Measurements from ENCODE around the gene FBXO44.
"Not testable (repeated sequence)": the region's sequence is repeated elsewhere in the genome, so short reads cannot be mapped to it uniquely, and the experiment has no call there.

FBXO44 gene, protein sequence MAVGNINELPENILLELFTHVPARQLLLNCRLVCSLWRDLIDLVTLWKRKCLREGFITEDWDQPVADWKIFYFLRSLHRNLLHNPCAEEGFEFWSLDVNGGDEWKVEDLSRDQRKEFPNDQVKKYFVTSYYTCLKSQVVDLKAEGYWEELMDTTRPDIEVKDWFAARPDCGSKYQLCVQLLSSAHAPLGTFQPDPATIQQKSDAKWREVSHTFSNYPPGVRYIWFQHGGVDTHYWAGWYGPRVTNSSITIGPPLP

DNA sequence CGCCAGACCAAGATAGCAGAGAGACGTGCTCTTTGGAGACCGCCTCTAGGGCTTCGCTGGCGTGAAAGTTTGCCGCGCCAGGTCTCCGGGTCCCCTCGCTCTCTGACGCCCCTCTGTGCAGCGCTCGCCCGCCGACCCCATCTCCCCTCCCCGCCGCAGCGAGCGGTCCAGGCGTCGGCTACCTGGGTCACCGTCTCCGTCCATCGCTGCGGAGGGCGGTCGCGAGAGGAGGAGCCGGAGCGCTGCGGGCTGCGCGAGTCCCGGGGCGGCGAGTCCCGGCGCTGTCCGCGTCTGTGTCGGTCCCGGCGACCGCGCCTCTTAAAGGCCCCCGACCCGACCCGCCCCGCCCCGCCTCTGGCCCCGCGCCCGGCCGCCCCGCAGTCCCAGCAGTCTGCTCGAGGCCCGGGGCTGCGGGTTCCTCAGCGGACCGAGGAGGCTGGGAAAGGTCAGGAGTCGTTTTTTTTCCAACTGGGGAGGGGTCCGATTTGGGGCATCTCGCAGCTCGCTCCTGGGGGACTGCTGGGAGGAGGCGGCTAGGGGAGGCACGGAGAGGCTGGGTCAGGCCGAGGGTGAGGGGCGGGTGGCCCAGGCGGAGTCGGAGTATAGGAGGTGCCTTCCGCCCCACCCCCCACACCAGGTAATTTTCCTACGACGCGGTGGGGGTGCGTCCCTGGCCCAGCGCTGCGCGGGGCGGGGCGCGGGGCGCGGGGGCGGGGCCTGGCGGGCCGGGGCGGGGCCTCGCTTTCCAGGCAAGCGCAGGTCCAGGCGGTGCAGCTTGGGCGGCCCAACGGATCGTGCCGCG, at the start of gene FBXO44, which contains the start of gene FBXO2:
FBXO44 (plus strand) TSS at position 741 of the 802 bp plus-strand sequence. CDS start 959 bp downstream, outside the sequence.
FBXO2 (minus strand) TSS at position 293 of the 802 bp plus-strand sequence; CDS start at position 204, 89 bp downstream.
- DNase-seq, result no peak

DNA sequence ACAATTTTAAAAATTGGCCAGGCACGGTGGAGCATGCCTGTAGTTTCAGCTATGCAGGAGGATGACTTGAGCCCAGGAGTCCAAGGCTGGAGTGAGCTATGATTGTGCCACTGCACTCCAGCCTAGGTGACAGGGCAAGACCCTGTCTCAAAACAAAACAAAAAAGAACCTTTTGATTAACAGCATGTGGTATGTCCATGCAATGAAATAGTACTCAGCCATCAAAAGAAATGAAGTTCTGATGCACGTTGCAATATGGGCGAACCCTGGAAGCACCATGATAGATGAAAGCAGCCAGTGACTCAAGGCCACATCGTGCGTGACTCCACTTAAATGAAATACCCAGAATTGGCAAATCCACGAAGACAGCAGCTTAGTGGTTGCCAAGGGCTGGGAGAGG, 47.9 kb upstream of the FBXO44 start:
- no peak for DNase-seq

DNA sequence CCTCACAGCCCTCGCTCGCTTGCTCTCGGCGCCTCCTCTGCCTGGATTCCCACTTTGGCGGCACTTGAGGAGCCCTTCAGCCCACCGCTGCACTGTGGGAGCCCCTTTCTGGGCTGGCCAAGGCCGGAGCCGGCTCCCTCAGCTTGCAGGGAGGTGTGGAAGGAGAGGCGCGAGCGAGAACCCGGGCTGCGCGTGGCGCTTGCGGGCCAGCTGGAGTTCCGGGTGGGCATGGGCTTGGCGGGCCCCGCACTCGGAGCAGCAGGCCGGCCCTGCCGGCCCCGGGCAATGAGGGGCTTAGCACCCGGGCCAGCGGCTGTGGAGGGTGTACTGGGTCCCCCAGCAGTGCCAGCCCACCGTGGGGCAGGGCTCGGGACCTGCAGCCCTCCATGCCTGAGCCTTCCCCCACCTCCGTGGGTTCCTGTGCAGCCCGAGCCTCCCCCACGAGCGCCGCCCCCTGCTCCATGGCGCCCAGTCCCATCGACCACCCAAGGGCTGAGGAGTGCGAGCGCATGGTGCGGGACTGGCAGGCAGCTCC, 46.0 kb upstream of the FBXO44 start:
- not testable (repeated sequence) for DNase-seq

DNA sequence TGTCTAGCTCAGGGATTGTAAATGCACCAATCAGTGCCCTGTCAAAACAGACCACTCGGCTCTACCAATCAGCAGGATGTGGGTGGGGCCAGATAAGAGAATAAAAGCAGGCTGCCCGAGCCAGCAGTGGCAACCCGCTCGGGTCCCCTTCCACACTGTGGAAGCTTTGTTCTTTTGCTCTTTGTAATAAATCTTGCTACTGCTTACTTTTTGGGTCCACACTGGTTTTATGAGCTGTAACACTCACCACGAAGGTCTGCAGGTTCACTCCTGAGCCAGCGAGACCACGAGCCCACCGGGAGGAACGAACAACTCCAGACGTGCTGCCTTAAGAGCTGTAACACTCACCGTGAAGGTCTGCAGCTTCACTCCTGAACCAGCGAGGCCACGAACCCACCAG, 45.3 kb upstream of the FBXO44 start:
- not testable (repeated sequence) for DNase-seq

DNA sequence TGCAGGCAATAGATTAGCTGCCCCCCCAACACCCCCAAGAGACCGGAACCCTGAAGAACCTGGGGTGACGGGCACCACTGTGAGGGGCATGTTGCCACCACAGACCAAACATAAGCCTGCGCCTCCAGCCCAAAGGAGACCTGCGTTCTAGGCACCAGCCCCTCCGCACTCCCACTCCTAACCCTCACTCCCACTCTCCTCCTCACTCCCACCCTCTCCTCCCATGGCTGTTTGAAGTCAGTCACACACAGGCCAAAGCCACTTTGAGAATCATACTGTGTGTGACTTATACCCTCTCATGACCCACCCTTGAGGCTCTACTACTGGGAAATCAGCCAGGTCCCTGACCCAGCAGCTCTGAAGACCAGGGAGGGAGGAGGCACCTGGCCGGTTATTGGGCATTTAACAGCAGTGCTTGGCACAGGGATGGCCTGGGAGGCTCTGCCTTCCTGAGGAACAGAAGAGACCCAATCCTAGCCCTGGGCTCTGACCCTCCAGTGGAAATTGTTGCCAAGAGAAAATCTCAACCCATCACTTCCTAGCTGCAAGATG, 44.0 kb upstream of the FBXO44 start:
- DNase-seq, result no peak

DNA sequence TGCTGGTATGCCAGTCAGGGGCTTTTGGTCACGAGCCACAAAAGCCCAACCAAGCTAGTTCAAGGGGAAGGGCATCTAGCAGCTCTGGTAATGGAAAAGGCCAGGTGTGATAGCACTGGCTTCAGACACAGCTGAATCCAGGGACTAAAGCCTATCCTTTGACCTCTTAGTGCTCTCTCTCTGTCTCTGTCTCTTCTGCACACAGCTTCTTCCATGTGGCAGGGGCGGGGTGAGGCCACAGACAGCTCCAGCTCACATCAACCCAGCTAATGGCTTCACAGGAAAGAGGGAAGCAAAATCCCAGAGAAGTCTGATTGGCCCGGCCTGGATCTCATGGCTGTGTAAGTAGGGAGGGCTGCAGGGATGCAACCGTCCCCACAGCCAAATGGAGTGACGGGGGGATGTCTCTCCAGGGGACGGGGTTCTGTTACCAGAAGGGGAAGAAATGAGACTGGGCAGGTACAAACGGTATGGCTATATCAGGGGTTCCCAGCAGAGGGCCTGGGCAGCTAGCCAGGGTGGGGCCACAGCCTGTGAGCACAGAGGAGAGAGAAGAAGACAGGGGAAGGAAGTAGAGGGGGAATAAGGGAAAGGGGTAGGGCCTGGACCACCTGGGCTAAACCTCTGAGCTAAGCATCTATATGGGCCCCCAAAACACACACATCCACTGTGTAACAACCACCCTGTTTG, 42.9 kb upstream of the FBXO44 start:
- no peak for DNase-seq

DNA sequence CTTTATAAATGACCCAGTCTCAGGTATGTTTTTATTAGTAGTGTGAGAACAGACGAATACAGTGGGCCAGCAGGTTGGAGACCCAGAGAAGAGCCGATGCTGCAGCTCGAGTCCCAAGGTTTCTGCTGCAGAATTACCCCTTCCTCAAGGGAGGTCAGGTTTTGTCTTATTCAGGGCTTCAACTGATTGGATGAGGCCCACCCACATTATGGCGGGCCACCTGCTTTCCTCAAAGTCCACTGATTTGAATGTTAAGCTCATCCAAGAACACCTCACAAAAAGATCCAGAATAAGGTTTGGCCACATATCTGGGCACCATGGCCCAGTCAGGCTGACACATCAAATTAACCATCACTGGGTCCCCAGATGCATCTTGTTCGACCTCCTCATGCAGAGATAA, 41.3 kb upstream of the FBXO44 start:
- no peak for DNase-seq

DNA sequence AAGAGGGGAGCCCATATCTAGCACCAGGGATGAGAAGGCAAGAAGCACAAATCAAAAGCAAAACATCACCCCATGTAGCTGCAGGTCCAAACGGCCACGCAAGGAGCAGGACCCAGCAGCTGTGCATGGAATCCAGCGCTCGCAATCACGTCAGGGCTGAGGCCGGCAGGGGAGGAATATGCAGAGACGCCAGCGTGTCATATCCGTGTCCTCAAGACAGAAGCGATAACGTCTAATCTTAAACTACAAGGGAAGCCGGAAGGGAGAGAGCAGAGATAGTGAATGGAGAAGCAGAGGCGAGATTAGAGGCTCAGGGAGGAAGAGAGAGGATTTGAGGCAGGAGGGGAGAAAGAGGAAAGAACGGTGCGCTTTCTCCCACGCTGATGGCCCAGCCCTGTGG, 39.6 kb upstream of the FBXO44 start:
- no peak for DNase-seq

DNA sequence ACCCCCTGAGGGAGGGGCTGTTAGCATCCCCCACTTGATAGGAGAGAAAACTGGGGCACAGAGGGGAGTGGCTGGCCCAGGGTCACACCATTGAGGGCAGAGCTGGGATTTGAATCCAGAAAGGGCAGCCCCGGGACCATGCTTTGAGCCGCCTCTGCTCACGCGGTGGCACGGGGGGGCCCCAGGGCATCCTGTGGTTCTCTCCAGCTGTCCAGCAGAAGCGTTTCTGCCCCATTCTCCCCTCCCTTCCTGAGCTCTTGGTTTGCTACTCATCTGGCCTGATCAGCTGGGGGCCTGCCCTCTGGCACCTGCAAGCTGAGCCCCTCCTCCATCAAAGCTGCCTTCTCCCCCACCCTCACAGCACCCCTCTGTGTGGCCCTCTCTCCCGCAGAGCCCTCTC, 37.9 kb upstream of the FBXO44 start:
- no peak for DNase-seq

DNA sequence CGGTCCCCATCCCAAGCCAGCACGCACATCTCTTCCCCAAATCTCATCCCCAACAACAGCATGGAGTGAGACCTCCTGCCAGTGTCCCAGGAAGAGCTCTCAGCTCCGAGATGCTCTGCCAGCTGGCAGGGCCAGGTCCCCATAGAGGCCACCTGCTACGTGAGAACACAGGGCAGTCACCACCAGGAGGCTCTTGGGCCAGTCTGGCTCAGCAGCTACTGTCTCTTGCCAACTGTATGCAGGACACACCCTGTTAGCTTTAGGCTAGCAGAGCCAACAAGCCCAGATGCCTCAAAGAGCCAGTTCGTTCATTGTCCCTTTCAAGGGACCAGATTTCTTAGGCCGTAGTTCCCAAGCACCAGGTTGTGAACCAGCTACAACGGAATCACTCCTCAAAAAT, 37.4 kb upstream of the FBXO44 start:
- peak; percentile 36 for DNase-seq

DNA sequence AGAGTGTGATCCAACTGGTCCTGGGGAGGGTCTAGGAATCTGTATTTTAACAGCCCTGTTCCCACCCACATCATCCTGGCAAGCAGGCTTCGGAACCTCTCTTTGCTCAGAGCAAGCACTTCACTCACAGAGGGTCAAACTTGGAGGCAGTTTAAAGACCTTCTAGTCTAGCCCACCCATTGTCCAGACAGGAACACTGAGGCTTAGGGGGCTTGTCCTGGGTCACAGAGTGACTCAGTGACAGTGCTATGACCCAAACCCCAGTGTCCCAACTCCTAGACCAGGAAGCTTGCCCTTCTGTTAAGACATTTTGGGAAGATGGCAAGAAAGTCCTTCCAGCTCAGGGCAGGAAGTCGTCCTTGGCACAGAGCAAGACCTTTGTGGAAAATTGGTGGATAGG, 36.9 kb upstream of the FBXO44 start:
- no peak for DNase-seq

DNA sequence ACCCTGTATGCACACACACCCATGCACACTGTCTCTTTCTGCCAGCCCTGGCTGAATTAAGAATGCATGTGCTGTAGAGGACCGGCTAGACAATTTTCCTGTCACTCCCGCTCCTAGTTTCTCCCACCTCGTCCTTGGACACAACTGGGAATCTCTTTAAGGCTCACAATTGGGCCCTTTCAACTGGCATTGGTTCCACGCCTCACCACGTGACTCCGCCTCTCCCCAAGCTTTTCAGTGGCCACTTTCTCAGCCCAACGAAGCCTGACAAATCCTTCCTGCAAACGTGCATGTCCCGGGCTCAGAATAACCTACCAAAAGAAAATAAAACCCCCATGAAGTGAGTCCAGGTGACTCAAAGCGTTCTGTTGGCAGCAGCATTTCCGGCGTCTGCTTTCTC, 34.3 kb upstream of the FBXO44 start:
- DNase-seq, result no peak

DNA sequence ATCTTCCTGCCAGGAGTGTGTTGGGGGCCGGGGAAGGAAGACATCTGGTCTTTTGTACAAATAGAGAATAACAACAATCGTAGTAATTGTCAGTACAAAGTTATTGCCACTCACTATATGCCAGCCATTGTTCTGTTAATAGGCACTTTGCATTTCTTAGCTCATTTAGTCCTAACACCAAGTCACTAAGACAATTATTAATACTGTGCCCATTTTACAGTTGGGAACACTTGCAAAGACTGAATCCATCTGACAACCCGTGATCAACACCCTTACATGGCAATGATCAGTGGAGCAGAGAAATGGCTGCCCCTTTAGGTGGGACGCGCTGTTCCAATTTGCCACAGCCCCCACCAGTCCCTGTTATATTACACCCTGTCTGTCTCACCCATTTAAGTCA, 33.8 kb upstream of the FBXO44 start:
- no peak for DNase-seq

DNA sequence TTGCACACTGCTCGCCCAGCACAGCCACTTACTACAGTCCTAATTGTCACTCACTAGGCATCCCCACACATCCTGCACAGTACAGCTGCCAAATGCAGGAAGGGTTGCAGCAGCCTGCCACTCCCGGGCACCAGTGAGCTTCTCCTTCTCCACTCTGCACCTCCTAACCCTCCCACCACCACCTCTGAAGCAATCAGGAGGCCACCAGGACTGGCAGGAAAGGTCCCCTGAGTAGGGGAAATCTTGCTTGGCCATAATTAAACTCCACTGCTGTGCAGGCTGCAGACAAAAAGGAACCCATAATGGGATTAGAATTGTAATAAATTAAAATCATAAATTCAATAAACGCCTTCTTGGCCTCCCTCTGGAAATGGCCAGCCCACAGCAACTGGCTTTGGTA, 32.3 kb upstream of the FBXO44 start:
- DNase-seq, result no peak

DNA sequence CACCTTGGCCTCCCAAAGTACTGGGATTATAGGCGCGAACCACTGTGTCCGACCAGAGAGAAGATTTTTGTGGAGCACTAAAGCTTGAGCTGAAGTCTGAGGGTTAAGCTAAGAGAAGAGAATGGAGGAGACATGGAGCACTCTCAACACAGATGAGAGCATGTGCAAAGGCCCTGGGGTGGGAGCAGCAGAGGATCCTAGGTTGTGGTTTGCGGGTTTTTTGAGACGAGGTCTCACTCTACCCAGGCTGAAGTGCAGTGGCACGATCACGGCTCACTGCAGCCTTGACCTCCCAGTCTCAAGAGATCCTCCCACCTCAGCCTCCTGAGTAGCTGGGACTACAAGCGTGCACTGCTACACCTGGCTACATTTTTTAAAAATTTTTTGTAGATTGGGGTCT, 31.0 kb upstream of the FBXO44 start:
- no peak for DNase-seq

DNA sequence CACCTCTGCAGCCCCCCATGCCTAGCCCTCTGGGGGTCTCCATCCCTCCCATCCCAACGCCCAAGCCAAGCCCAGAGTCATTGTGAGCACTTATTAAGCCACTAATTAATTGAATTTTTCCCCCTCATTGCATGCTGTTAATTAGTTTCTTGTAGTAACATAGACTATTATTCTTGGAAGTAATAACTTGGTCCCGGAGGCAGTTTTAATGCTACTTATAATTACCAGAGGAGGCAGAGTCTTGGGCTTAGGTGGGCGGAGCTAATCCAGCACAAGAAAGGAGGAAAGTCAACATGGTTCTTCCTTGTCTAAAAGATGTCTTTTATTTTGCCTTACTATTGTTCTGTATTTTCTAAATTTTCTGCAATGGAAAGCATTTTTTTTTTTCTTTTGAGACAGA, 28.1 kb upstream of the FBXO44 start:
- no peak for DNase-seq

DNA sequence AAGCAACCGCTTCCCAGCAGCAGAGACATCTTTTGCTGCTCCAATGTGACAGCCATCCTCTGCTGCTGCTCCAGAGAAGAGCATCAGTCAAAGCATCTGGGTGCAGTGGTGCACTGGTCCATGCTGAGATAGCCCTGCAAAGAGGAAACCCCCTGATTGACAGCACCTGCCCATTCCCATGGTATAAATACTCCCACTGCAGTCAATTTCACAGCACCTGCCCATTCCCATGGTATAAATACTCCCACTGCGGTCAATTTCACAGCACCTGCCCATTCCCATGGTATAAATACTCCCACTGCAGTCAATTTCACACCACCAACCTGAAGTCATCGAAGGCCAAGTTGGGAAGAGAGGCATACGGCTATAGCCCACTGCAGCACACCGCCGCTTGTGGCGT, 25.9 kb upstream of the FBXO44 start:
- DNase-seq, result no peak

DNA sequence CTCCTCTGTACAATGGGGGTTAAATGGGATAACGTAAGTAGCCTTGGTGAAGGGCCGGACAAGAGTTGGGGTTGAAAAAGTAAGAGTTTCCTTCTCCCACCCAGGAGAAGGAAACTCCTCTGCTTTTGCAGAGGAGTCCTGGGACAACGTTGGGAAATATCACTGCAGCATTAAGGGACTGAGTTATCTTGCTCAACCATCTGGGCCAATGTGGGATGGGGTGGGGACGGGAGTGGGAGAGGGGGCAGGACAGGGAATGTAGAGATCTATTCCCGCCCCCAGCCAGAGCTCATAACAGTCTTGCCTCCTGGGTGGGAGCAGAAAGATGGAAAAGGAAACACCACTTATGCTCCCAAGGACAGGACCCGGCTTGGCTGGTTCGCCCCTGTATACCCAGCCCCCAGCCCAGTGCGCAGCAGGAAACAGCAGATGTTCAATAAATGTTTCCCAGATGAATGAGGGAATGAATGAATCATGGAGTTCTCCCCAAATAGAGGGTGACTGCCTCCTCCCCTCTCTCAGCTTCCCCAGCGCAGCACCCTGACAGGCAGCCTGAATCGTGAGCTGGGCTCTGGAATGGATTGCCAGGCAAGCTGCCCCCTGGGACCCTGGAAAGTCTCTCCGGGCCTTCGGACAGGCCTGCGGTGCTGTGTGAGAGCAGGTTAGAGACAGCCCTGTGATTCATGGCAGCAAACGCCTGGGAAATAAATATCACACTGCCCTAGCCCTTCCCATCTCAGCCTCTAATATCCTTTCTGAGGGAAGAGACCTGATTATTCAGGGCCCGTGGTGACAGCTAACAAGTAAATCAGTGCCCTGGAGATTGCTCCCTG, 25.3 kb upstream of the FBXO44 start:
- peak; percentile 42 for DNase-seq

DNA sequence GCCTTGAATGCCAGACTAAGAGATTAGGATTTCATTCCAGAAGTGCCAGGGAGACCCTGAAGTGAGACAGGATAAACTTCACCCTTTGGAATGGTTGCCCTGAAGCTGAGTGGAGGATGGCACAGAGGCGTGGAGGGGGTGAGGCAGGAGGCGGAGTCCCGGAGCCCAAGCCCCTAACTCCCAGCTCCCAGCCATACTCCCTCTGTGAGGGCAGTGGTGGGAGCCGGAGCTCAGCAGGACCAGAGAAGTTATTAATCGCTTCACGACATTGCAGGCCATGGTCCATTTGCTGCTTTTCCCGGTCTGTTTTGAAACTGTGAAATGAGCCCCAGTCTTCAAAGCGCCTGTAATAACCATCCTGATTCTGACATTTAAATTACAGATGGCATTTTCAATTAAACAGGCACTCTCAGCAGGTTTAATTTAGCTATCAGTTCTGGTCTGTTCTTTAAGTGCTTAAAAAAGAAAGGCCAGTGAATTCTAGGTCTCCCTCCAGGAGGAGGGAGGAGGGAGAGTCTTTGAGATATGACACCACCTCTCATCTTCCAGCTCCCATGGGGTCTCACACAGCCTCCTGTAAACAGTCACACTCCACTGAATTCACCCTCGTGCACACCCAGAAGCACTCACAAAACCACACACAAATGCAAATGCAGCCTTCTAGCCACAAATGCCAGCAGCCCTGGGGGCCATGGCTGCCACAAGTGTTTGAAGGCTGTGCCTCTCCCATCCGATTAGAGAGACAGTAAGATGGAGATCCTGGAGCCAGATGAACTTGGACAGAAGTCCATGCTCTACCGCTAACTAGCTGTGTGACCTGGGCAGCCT, 20.1 kb upstream of the FBXO44 start:
- DNase-seq, result no peak

DNA sequence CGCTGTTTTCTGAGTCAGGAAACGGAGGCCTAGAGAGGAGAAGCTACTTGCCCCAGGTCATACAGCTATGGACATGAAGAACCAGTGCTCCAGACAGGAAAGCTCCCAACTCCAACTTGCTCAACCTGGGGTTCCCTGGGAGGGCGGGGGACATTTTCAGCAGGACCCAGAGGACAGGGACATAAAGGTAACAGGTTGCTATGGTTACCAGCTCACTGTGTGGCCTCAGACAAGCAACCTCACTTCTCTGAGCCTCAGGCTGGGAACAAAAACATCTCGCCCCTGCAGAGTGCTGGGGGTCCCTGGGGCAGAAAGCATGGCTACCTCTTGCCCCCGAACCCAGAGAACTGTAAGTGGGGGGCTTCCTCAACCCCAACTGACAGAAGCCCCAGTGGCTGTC, 16.6 kb upstream of the FBXO44 start:
- DNase-seq, result no peak

DNA sequence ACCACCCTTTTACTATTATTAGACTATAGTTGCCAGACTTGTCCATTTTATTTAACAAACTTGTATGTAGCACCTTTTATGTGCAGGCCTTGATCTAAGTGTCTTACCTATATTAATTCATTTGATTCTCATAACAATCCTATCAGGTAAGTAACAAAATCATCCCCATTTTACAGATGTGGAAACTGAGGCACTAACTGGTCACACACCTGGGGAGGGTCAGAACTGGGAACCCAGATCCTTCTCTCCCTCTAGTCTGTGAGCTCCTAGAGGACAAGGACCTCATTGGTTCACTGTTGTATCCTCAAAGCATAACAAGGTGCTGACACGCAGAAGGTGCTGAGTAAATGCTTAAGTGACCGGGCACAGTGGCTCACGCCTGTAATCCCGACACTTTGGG, 15.3 kb upstream of the FBXO44 start:
- no peak for DNase-seq

All from DMS 273 treated with DMSO at 0.1 percent for 48 hours (cell line).